ENCODE measurements around the gene PADI3. TPM values are rescaled to one million over a fixed set of nuclear protein-coding genes. Genes with fewer than 3 reads are reported as not detected.

PADI3 gene
- total and polyA plus RNA-seq, 2 of the 4 experiments (the other 2 are of a cell fraction), result not detected

GRCh38 chr1:17315542-17316130 is 66.7 kb downstream of the PADI3 start:
- H3K4me1 ChIP-seq (ENCODE audit: control insufficient read depth, insufficient read depth, low read length), result no peaks in the 10 kb centered on the region
- DNase-seq, result no peak
- no peak overlapping the region for H4K91ac ChIP-seq (ENCODE audit: insufficient read depth, low read depth, low read length)
- ChIA-PET POLR2A (ENCODE audit: unreplicated experiment) (no interaction called here), CTCF (no interaction called here)
- no peak overlapping the region for H3K18ac ChIP-seq (ENCODE audit: low read depth, low read length)
- H4K20me1 ChIP-seq (ENCODE audit: insufficient read depth, low read length), result no peaks in the 10 kb centered on the region
- intact Hi-C loops (cut with micrococcal nuclease), result no loop called here
- 0% methylated on average over 1 of the region's 7 CpGs; no CpG with 5 or more reads in 1 of the 2 experiments for WGBS, 2 experiments (ENCODE audit: extremely low coverage in 2 of 2, insufficient read length in 1 of 2)
- H2BK15ac ChIP-seq (ENCODE audit: low read depth, low read length), result no peak overlapping the region
- no peak overlapping the region for H2AK5ac ChIP-seq (ENCODE audit: low read depth, low read length)
- no peak overlapping the region for H3K56ac ChIP-seq (ENCODE audit: extremely low read depth, insufficient read depth, low read length)
- H2BK20ac ChIP-seq (ENCODE audit: low read depth, low read length), result no peak overlapping the region
- H4K8ac ChIP-seq (ENCODE audit: low read depth in 2 of 2, low read length in 2 of 2), result no peak overlapping the region
- TF ChIP-seq CEBPB (IDR thresholded peaks at IDR 0.05; ENCODE audit: low read depth, low read length), result no peak
- 0 out of 2 replicates have a peak, but pooled peaks cover 4% of the 10 kb centered on the region for H3K9me3 ChIP-seq (ENCODE audit: control insufficient read depth, insufficient read depth, low read length)
- dilution Hi-C loops (cut with HindIII; ENCODE audit: low sequenced_read_pairs, unreplicated experiment), result no loop called here
- H3K79me1 ChIP-seq (ENCODE audit: low read depth in 1 of 2, low read length in 2 of 2), result no peaks in the 10 kb centered on the region
- no peak overlapping the region for H3K27ac ChIP-seq (ENCODE audit: insufficient read depth, low read length)
- H2BK120ac ChIP-seq (ENCODE audit: low read depth, low read length), result no peak overlapping the region
- H2AFZ ChIP-seq (replicated peaks; ENCODE audit: low read length, poor library complexity), result no peak overlapping the region
- H3K9me1 ChIP-seq (ENCODE audit: insufficient read depth, low read length), result no peaks in the 10 kb centered on the region
- H3K4me2 ChIP-seq (ENCODE audit: low read depth, low read length), result no peak overlapping the region
- H3K23ac ChIP-seq (ENCODE audit: low read depth, low read length), result no peak overlapping the region
- no peak overlapping the region for H3K4ac ChIP-seq (ENCODE audit: low read depth, low read length)
- H3K9ac ChIP-seq (ENCODE audit: low read depth, low read length), result no peak overlapping the region
- no peak overlapping the region for H2AK9ac ChIP-seq (replicated peaks; ENCODE audit: low read depth, low read length, poor library complexity)
- peaks cover 20% of the 10 kb centered on the region for H3K27me3 ChIP-seq (ENCODE audit: control insufficient read depth, insufficient read depth, low read length)
- in situ Hi-C loops (cut with MboI; ENCODE audit: low sequenced_read_pairs), result no loop called here
- no peak for ATAC-seq (ENCODE audit: low read depth)
- no peak overlapping the region for H3K14ac ChIP-seq (replicated peaks; ENCODE audit: low read depth, low read length)
- no peaks in the 10 kb centered on the region for H3K36me3 ChIP-seq (ENCODE audit: control insufficient read depth, insufficient read depth, low read length)
- no peak overlapping the region for H4K5ac ChIP-seq (ENCODE audit: low read depth, low read length)
- no peak overlapping the region for H2BK5ac ChIP-seq (ENCODE audit: low read depth, low read length, poor library complexity, severe bottlenecking)
- BruUV-seq (replicated peaks), result no TSS peak
- no peak overlapping the region for H3K4me3 ChIP-seq (ENCODE audit: insufficient read depth, low read depth, low read length)
